ENCODE measurements around the gene PITPNB. TPM values are rescaled to one million over a fixed set of nuclear protein-coding genes. Genes with fewer than 3 reads are reported as not detected.
A peak's percentile ranks its signal among the peaks of the same experiment; 100 is the strongest.

Gene PITPNB
- total RNA-seq, 2 donors from 2014 or later = 83.4 to 105 TPM

- DNase-seq (ENCODE audit: low spot score in 2 of 2) = no peak
- H3K36me3 Mint-ChIP-seq = peaks cover 18 to 25% of the 10 kb centered on the region in 2 donors
- ATAC-seq = no peak
- no peaks in the 10 kb centered on the region for H3K9me3 Mint-ChIP-seq
- H3K27ac Mint-ChIP-seq = peak overlapping the region in 1 of 2 donors; percentile 41
Measured at GRCh38 chr22:27857443-27857842, 61.6 kb downstream of the PITPNB start.

GRCh38 chr22:27856386-27856785 lies 62.7 kb downstream of the PITPNB start:
- peak overlapping the region in 1 of 2 donors; percentile 41 for H3K27ac Mint-ChIP-seq
- no peak for ATAC-seq
- DNase-seq (ENCODE audit: low spot score in 2 of 2) = no peak
- H3K36me3 Mint-ChIP-seq = peaks cover 18 to 32% of the 10 kb centered on the region in 2 donors
- no peaks in the 10 kb centered on the region for H3K9me3 Mint-ChIP-seq

GRCh38 chr22:27853424-27853823 lies 65.6 kb downstream of the PITPNB start:
- Mint-ChIP-seq H3K36me3 (peaks cover 25 to 43% of the 10 kb centered on the region in 2 donors), H3K9me3 (no peaks in the 10 kb centered on the region), H3K27ac (no peak overlapping the region)
- DNase-seq (ENCODE audit: low spot score in 2 of 2) (no peak), ATAC-seq (no peak)

- H3K27ac Mint-ChIP-seq = peak overlapping the region in 1 of 2 donors; percentile 57
- ATAC-seq = no peak
- no peak for DNase-seq (ENCODE audit: low spot score in 2 of 2)
- no peaks in the 10 kb centered on the region for H3K9me3 Mint-ChIP-seq
- H3K36me3 Mint-ChIP-seq = peaks cover 21 to 38% of the 10 kb centered on the region in 2 donors
Measured at GRCh38 chr22:27851974-27852746, 66.9 kb downstream of the PITPNB start.

- peaks cover 14 to 31% of the 10 kb centered on the region in 2 donors for H3K36me3 Mint-ChIP-seq
- no peak for ATAC-seq
- peak overlapping the region in 1 of 2 donors; percentile 33 for H3K27ac Mint-ChIP-seq
- no peaks in the 10 kb centered on the region for H3K9me3 Mint-ChIP-seq
- no peak for DNase-seq (ENCODE audit: low spot score in 2 of 2)
Measured at GRCh38 chr22:27850000-27850521, 69.0 kb downstream of the PITPNB start.

- DNase-seq (ENCODE audit: low spot score in 2 of 2) = no peak
- ATAC-seq = no peak
- Mint-ChIP-seq H3K27ac (peak overlapping the region; percentile 2 to 7), H3K9me3 (no peaks in the 10 kb centered on the region), H3K36me3 (peaks cover 9 to 25% of the 10 kb centered on the region in 2 donors)
Measured at GRCh38 chr22:27848005-27848404, 71.1 kb downstream of the PITPNB start.

- DNase-seq (ENCODE audit: low spot score in 2 of 2) (no peak), ATAC-seq (no peak)
- Mint-ChIP-seq H3K9me3 (no peaks in the 10 kb centered on the region), H3K36me3 (peaks cover 9 to 23% of the 10 kb centered on the region in 2 donors), H3K27ac (no peak overlapping the region)
Measured at GRCh38 chr22:27846910-27847309, 72.1 kb downstream of the PITPNB start.

- no peak overlapping the region for H3K27ac Mint-ChIP-seq
- H3K36me3 Mint-ChIP-seq = peaks cover 13 to 23% of the 10 kb centered on the region in 2 donors
- DNase-seq (ENCODE audit: low spot score in 2 of 2) (no peak), ATAC-seq (no peak)
- no peaks in the 10 kb centered on the region for H3K9me3 Mint-ChIP-seq
Measured at GRCh38 chr22:27846248-27846757, 72.8 kb downstream of the PITPNB start.

- H3K27ac Mint-ChIP-seq = no peak overlapping the region
- peaks cover 9 to 19% of the 10 kb centered on the region in 2 donors for H3K36me3 Mint-ChIP-seq
- no peak for ATAC-seq
- no peak for DNase-seq (ENCODE audit: low spot score in 2 of 2)
- no peaks in the 10 kb centered on the region for H3K9me3 Mint-ChIP-seq
Measured at GRCh38 chr22:27845644-27846043, 73.4 kb downstream of the PITPNB start.

GRCh38 chr22:27844656-27845591 lies 74.1 kb downstream of the PITPNB start:
- no peak for ATAC-seq
- no peaks in the 10 kb centered on the region for H3K9me3 Mint-ChIP-seq

GRCh38 chr22:27844256-27844655 lies 74.8 kb downstream of the PITPNB start:
- ATAC-seq = no peak
- H3K36me3 Mint-ChIP-seq = peaks cover 4 to 13% of the 10 kb centered on the region in 2 donors
- H3K27ac Mint-ChIP-seq = no peak overlapping the region
- H3K9me3 Mint-ChIP-seq = no peaks in the 10 kb centered on the region
- DNase-seq (ENCODE audit: low spot score in 2 of 2) = no peak

More at GRCh38 chr22:27844656-27845591, 74.1 kb downstream of the PITPNB start:
- no peak for DNase-seq (ENCODE audit: low spot score in 2 of 2)
- Mint-ChIP-seq H3K27ac (no peak overlapping the region), H3K36me3 (peaks cover 8 to 18% of the 10 kb centered on the region in 2 donors)

- H3K36me3 Mint-ChIP-seq = peaks cover 11% of the 10 kb centered on the region in 2 donors
- no peak for ATAC-seq
- H3K27ac Mint-ChIP-seq = no peak overlapping the region
Measured at GRCh38 chr22:27843441-27843840, 75.6 kb downstream of the PITPNB start.

GRCh38 chr22:27842669-27843431 lies 76.2 kb downstream of the PITPNB start:
- DNase-seq (ENCODE audit: low spot score in 2 of 2) = no peak
- Mint-ChIP-seq H3K9me3 (peaks cover under 1 to 4% of the 10 kb centered on the region in 2 donors), H3K36me3 (peaks cover 11% of the 10 kb centered on the region in 2 donors), H3K27ac (peak overlapping the region in 1 of 2 donors; percentile 32)
- no peak for ATAC-seq

More at GRCh38 chr22:27843441-27843840, 75.6 kb downstream of the PITPNB start:
- peaks cover 0 to 4% of the 10 kb centered on the region in 2 donors for H3K9me3 Mint-ChIP-seq
- DNase-seq (ENCODE audit: low spot score in 2 of 2) = no peak

- ATAC-seq (no peak), DNase-seq (ENCODE audit: low spot score in 2 of 2) (no peak)
- Mint-ChIP-seq H3K27ac (peak overlapping the region in 1 of 2 donors; percentile 60), H3K9me3 (peaks cover 4 to 9% of the 10 kb centered on the region in 2 donors), H3K36me3 (peaks cover 11% of the 10 kb centered on the region in 2 donors)
Measured at GRCh38 chr22:27842201-27842600, 76.9 kb downstream of the PITPNB start.

GRCh38 chr22:27840436-27840835 lies 78.6 kb downstream of the PITPNB start:
- H3K27ac Mint-ChIP-seq = no peak overlapping the region
- DNase-seq (ENCODE audit: low spot score in 2 of 2) = no peak
- no peak for ATAC-seq
- peaks cover 4 to 9% of the 10 kb centered on the region in 2 donors for H3K9me3 Mint-ChIP-seq
- H3K36me3 Mint-ChIP-seq = peaks cover 11% of the 10 kb centered on the region in 2 donors

Measured in activated naive CD4-positive, alpha-beta T cell treated with anti-CD3 and anti-CD28 coated beads, Interleukin-2, amount 50 U/mL, for 72 hours (primary cell).